Aorta (tissue), 5 donors: ENCODE measurements around the gene FCN3. TPM values are rescaled to one million over a fixed set of nuclear protein-coding genes. Genes with fewer than 3 reads are reported as not detected.

Experiments
- ATAC-seq: fragments of 200-7000 bp; cut with Tn5 transposase; one replicate; pipeline ENCODE4 v1.9.1; 2022; ENCODE audit warnings: moderate library complexity; ENCODE audit not compliant: low FRiP score
- DNase-seq, 2 donors: peaks; one replicate each; pipeline ENCODE4 v3.0.0-alpha.2; 2020
- H3K27ac ChIP-seq, 2 donors: one replicate each; pipeline ENCODE4 v1.5.1; 2013; ENCODE audit warnings: low read length in 2 of 2, mild to moderate bottlenecking in 2 of 2, moderate library complexity in 2 of 2, control low read depth in 1 of 2, inconsistent platforms in 1 of 2, low read depth in 1 of 2
- H3K27me3 ChIP-seq, 2 donors: one replicate each; pipeline ENCODE4 v1.6.1; 2013; ENCODE audit warnings: control low read depth in 1 of 2, low read length in 1 of 2, mild to moderate bottlenecking in 1 of 2, moderate library complexity in 1 of 2; ENCODE audit not compliant: insufficient read depth in 2 of 2, control insufficient read depth in 1 of 2
- H3K36me3 ChIP-seq, 2 donors: one replicate each; pipeline ENCODE4 v1.6.1; 2013; ENCODE audit warnings: control low read depth in 1 of 2, low read length in 1 of 2, mild to moderate bottlenecking in 1 of 2; ENCODE audit not compliant: insufficient read depth in 2 of 2, control insufficient read depth in 1 of 2
- H3K4me1 ChIP-seq, 2 donors: one replicate each; pipeline ENCODE4 v1.6.1; 2013; ENCODE audit warnings: low read length in 2 of 2, control low read depth in 1 of 2, mild to moderate bottlenecking in 1 of 2, moderate library complexity in 1 of 2; ENCODE audit not compliant: insufficient read depth in 2 of 2, control insufficient read depth in 1 of 2
- H3K4me3 ChIP-seq, 2 donors: one replicate each; pipeline ENCODE4 v1.5.1; 2013; ENCODE audit warnings: low read length in 2 of 2, control low read depth in 1 of 2, mild to moderate bottlenecking in 1 of 2
- H3K9me3 ChIP-seq: one replicate; pipeline ENCODE4 v1.6.1; 2013; ENCODE audit warnings: mild to moderate bottlenecking, low read length; ENCODE audit not compliant: control insufficient read depth
- WGBS, 2 donors: extraction: QIAGEN DNeasy Blood & Tissue Kit; methylation state at CpG; one replicate each; pipeline ENCODE4 v1.1.7; 2013; 5-methylcytosine and 5-hydroxymethylcytosine counted together
- intact Hi-C, 2 donors: fragments of 100-400 bp; cut with DNase I; formaldehyde crosslinking; loops; one replicate each; pipeline versions ENCODE4 v1.14.2 to v1.15.0; 2022
- polyA plus RNA-seq, 2 donors: library from polyadenylated mRNA; stranded (reverse); fragments of 200-250 nt; gene quantifications; one replicate each; pipeline ENCODE4 v1.2.3, GENCODE V29; 2013
- total RNA-seq, 2 donors: library from RNA; stranded (reverse); fragmentation: NEBNext Ultra II Directional; extraction: Animal tissue kit (Norgen Biotek cat#: 25700); gene quantifications; one replicate each; pipeline ENCODE4 v1.2.1, GENCODE V29; 2021
- donor health status: healthy with polysubstance abuse.
- donor health status: Bipolar disorder and iron deficiency.
- donor health status: DM: no; HTN: no; CAD: no.
- donor health status: DM: no; HTN: no; CAD: no.
- donor health status: DM: yes; HTN: yes; CAD: no.

The FCN3 gene
- total and polyA plus RNA-seq, 4 donors, result 0.15 to 11.5 (median 1.6) TPM

- DNase-seq, result peak; percentile 89 to 90
- 19 to 20% methylated on average over 24 of the region's 24 CpGs for WGBS, 2 donors
- peak; percentile 77 for ATAC-seq
- Histone ChIP-seq H3K36me3 (peaks cover 0 to 1% of the 10 kb centered on the region in 2 donors), H3K9me3 (no peaks in the 10 kb centered on the region), H3K4me1 (no peaks in the 10 kb centered on the region), H3K27ac (peak overlapping the region in 1 of 2 donors; percentile 49), H3K4me3 (no peak overlapping the region), H3K27me3 (no peaks in the 10 kb centered on the region)
- intact Hi-C loops, result loop anchor here in 1 of 2 donors (5.0 to 10.0 kb wide), 3 partner anchors 82 to 259 kb away; no protein-coding TSS in a partner anchor
Measured at GRCh38 chr1:27403065-27403726, 28.6 kb upstream of the FCN3 start.

- H3K9me3 ChIP-seq, result no peaks in the 10 kb centered on the region
- H3K27me3 ChIP-seq, result no peaks in the 10 kb centered on the region
- H3K4me1 ChIP-seq, result no peaks in the 10 kb centered on the region
- intact Hi-C loops, result loop anchor here in 1 of 2 donors (1.0 to 10.0 kb wide), 4 partner anchors 82 to 260 kb away; no protein-coding TSS in a partner anchor
- 19 to 21% methylated on average over 8 of the region's 8 CpGs for WGBS, 2 donors
- ATAC-seq (peak; percentile 74), DNase-seq (peak; percentile 87 to 92)
- no peak overlapping the region for H3K4me3 ChIP-seq
- no peaks in the 10 kb centered on the region for H3K36me3 ChIP-seq
- peak overlapping the region; percentile 49 to 71 for H3K27ac ChIP-seq
Measured at GRCh38 chr1:27402349-27402754, 27.7 kb upstream of the FCN3 start.

- H3K27me3 ChIP-seq, result no peaks in the 10 kb centered on the region
- no peak for ATAC-seq
- H3K36me3 ChIP-seq, result no peaks in the 10 kb centered on the region
- intact Hi-C loops, result loop anchor here in 1 of 2 donors (5.0 to 10.0 kb wide), 3 partner anchors 84 to 261 kb away; no protein-coding TSS in a partner anchor
- 84 to 86% methylated on average over 5 of the region's 5 CpGs for WGBS, 2 donors
- H3K27ac ChIP-seq, result no peak overlapping the region
- no peaks in the 10 kb centered on the region for H3K9me3 ChIP-seq
- no peak overlapping the region for H3K4me3 ChIP-seq
- H3K4me1 ChIP-seq, result no peaks in the 10 kb centered on the region
- no peak for DNase-seq
Measured at GRCh38 chr1:27400963-27401341, 26.3 kb upstream of the FCN3 start.

GRCh38 chr1:27400082-27400962 lies 25.7 kb upstream of the FCN3 start:
- no peaks in the 10 kb centered on the region for H3K4me1 ChIP-seq
- ATAC-seq, result no peak
- no peaks in the 10 kb centered on the region for H3K9me3 ChIP-seq
- intact Hi-C loops, result loop anchor here in 1 of 2 donors (5.0 to 10.0 kb wide), 3 partner anchors 84 to 262 kb away; no protein-coding TSS in a partner anchor
- H3K27me3 ChIP-seq, result no peaks in the 10 kb centered on the region
- H3K27ac ChIP-seq, result no peak overlapping the region
- 25 to 26% methylated on average over 13 of the region's 13 CpGs for WGBS, 2 donors
- H3K4me3 ChIP-seq, result no peak overlapping the region
- no peak for DNase-seq
- no peaks in the 10 kb centered on the region for H3K36me3 ChIP-seq

GRCh38 chr1:27399251-27400025 lies 24.8 kb upstream of the FCN3 start:
- intact Hi-C loops, result loop anchor here (5.0 to 10.0 kb wide), 5 partner anchors 85 to 295 kb away; no protein-coding TSS in a partner anchor
- DNase-seq, result no peak
- no peaks in the 10 kb centered on the region for H3K27me3 ChIP-seq
- ATAC-seq, result no peak
- H3K4me3 ChIP-seq, result no peak overlapping the region
- 43 to 48% methylated on average over 19 of the region's 19 CpGs for WGBS, 2 donors
- H3K4me1 ChIP-seq, result no peaks in the 10 kb centered on the region
- H3K9me3 ChIP-seq, result no peaks in the 10 kb centered on the region
- no peak overlapping the region for H3K27ac ChIP-seq
- no peaks in the 10 kb centered on the region for H3K36me3 ChIP-seq

- Histone ChIP-seq H3K4me3 (no peak overlapping the region), H3K4me1 (no peaks in the 10 kb centered on the region), H3K9me3 (no peaks in the 10 kb centered on the region), H3K27ac (no peak overlapping the region), H3K36me3 (no peaks in the 10 kb centered on the region), H3K27me3 (no peaks in the 10 kb centered on the region)
- WGBS, 2 donors, result 72 to 83% methylated on average over 4 of the region's 4 CpGs
- DNase-seq (no peak), ATAC-seq (no peak)
- intact Hi-C loops, result loop anchor here in 1 of 2 donors (10.0 kb wide), 2 partner anchors 266 to 294 kb away; no protein-coding TSS in a partner anchor
Measured at GRCh38 chr1:27398405-27399149, 24.0 kb upstream of the FCN3 start.

- DNase-seq (peak in 1 of 2 donors; percentile 51), ATAC-seq (no peak)
- Histone ChIP-seq H3K36me3 (no peaks in the 10 kb centered on the region), H3K27me3 (no peaks in the 10 kb centered on the region), H3K9me3 (no peaks in the 10 kb centered on the region), H3K4me3 (no peak overlapping the region), H3K4me1 (no peaks in the 10 kb centered on the region), H3K27ac (no peak overlapping the region)
- intact Hi-C loops, result loop anchor here in 1 of 2 donors (2.0 to 10.0 kb wide), 3 partner anchors 207 to 293 kb away; partner anchors contain the start of gene AHDC1
- WGBS, 2 donors, result 52 to 58% methylated on average over 7 of the region's 7 CpGs
Measured at GRCh38 chr1:27397749-27398148, 23.1 kb upstream of the FCN3 start.
